Mesendoderm (in vitro differentiated cells): ENCODE results near the gene PRKX.
A peak's percentile ranks its signal among the peaks of the same experiment; 100 is the strongest.
"Not testable (repeated sequence)": the region's sequence is repeated elsewhere in the genome, so short reads cannot be mapped to it uniquely, and the experiment has no call there.

Experiments
- DNase-seq: peaks from one replicate; pipeline ENCODE4 v3.0.0; 2013
- H2AK5ac ChIP-seq: 2 replicates; pipeline ENCODE4 v1.6.1; 2013; ENCODE audit warnings: low read length, inconsistent platforms
- H2BK120ac ChIP-seq: 2 replicates; pipeline ENCODE4 v1.6.1; 2013; ENCODE audit warnings: low read depth, mild to moderate bottlenecking, low read length, moderate library complexity, mixed read lengths
- H2BK15ac ChIP-seq: replicated peaks from 2 replicates; pipeline ENCODE4 v1.6.1; 2013; ENCODE audit warnings: low read depth, mild to moderate bottlenecking, moderate library complexity
- H2BK5ac ChIP-seq: 2 replicates; pipeline ENCODE4 v1.6.1; 2013; ENCODE audit warnings: low read length, inconsistent platforms
- H3K18ac ChIP-seq: 2 replicates; pipeline ENCODE4 v1.6.1; 2013; ENCODE audit warnings: mild to moderate bottlenecking, low read length, mixed read lengths
- H3K23ac ChIP-seq: one replicate; pipeline ENCODE4 v1.6.1; 2013; ENCODE audit warnings: low read length
- H3K27ac ChIP-seq: 2 replicates; pipeline ENCODE4 v1.5.1; 2013; ENCODE audit warnings: low read depth, mild to moderate bottlenecking, inconsistent platforms, low read length, moderate library complexity
- H3K27me3 ChIP-seq: 2 replicates; pipeline ENCODE4 v1.6.1; 2013; ENCODE audit warnings: low read length, control low read depth, mild to moderate bottlenecking, inconsistent platforms; ENCODE audit not compliant: insufficient read depth, poor library complexity
- H3K36me3 ChIP-seq: 2 replicates; pipeline ENCODE4 v1.6.1; 2013; ENCODE audit warnings: low read length, inconsistent platforms; ENCODE audit not compliant: control insufficient read depth, insufficient read depth
- H3K4ac ChIP-seq: one replicate; pipeline ENCODE4 v1.6.1; 2013; ENCODE audit warnings: low read depth, mild to moderate bottlenecking, low read length, moderate library complexity
- H3K4me1 ChIP-seq: 2 replicates; pipeline ENCODE4 v1.6.1; 2013; ENCODE audit warnings: low read depth, low read length, inconsistent platforms; ENCODE audit not compliant: control insufficient read depth
- H3K4me2 ChIP-seq: 2 replicates; pipeline ENCODE4 v1.6.1; 2013; ENCODE audit warnings: low read length
- H3K4me3 ChIP-seq: 2 replicates; pipeline ENCODE4 v1.5.1; 2013; ENCODE audit warnings: mild to moderate bottlenecking, low read length
- H3K56ac ChIP-seq: one replicate; pipeline ENCODE4 v1.6.1; 2013; ENCODE audit warnings: low read length
- H3K79me1 ChIP-seq: 2 replicates; pipeline ENCODE4 v1.6.1; 2013; ENCODE audit warnings: low read length, inconsistent platforms
- H3K79me2 ChIP-seq: 2 replicates; pipeline ENCODE4 v1.6.1; 2013; ENCODE audit warnings: mild to moderate bottlenecking, low read length; ENCODE audit not compliant: control insufficient read depth, insufficient read depth
- H3K9ac ChIP-seq: 2 replicates; pipeline ENCODE4 v1.6.1; 2013; ENCODE audit warnings: low read length, inconsistent platforms
- H4K5ac ChIP-seq: one replicate; pipeline ENCODE4 v1.6.1; 2013; ENCODE audit warnings: low read length
- H4K8ac ChIP-seq: one replicate; pipeline ENCODE4 v1.6.1; 2013; ENCODE audit warnings: low read depth, mild to moderate bottlenecking, control low read depth, low read length, moderate library complexity
- WGBS: extraction: QIAGEN DNeasy Blood & Tissue Kit; methylation state at CpG from one replicate; pipeline ENCODE4 v1.1.7; 2013; ENCODE audit warnings: low lambda C conversion rate, missing lambda C conversion rate; ENCODE audit not compliant: insufficient coverage; ENCODE audit errors: extremely low coverage; 5-methylcytosine and 5-hydroxymethylcytosine counted together

The PRKX gene

DNA sequence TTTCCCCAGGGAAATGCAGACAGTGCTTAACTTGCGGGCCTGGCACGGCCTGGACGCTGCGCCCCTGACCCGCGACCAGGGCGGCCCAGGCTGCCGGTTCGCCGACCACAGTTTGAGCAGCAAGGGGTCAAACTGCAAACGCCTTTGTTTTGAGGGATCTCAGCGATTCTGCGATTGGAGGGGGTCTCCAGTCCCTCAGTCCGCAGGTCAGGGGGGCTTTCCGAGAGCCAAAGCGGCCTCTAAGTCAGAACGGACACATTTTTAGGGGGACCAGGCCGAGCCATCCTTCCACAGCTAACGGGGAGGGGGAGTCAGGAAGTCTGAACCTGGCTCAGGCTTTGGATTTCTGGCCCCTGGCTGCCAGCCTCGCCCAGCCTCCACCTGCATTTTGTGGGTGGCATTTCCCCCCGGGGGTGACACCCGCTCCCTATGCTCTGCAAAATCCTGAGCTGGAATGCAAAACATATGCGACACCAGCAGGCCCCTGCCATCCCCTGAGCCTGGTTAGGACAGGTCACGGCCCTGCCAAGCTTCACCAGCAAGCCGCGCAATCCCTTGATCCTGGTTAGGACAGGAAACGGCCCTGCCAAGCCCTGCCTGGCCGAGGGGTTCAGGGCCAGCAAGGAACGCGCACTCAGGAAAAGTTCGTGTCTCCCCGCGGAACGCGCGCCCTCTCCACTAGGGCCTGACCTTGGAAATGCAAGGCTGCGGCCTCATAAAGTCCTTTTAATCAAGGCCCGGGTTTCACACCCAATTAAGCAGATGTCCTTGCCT is 1.4 kb upstream of the PRKX start:
- H3K4me3 ChIP-seq, H3K27ac ChIP-seq, H2BK120ac ChIP-seq, H2BK5ac ChIP-seq, H2AK5ac ChIP-seq, H2BK15ac ChIP-seq, H3K27me3 ChIP-seq, H3K4me1 ChIP-seq, H4K8ac ChIP-seq, H3K9ac ChIP-seq, H3K36me3 ChIP-seq, H4K5ac ChIP-seq, H3K4me2 ChIP-seq, H3K4ac ChIP-seq, H3K79me1 ChIP-seq, H3K23ac ChIP-seq: not testable (repeated sequence)
- peak overlapping the region; percentile 39 for H3K18ac ChIP-seq
- H3K56ac ChIP-seq: peak overlapping the region; percentile 60
- no CpG with 5 or more reads among the region's 38 CpGs for WGBS
- peak; percentile 3 for DNase-seq
- peaks cover 20% of the 10 kb centered on the region for H3K79me2 ChIP-seq

GRCh38 chrX:3713937-3714434 is 537 bp upstream of the PRKX start:
- Histone ChIP-seq H3K23ac (no peak overlapping the region), H3K18ac (no peak overlapping the region), H3K56ac (peak overlapping the region; percentile 60), H3K4me3 (no peak overlapping the region), H3K27me3 (no peaks in the 10 kb centered on the region), H3K4ac (no peak overlapping the region), H3K79me2 (peaks cover 25% of the 10 kb centered on the region), H3K36me3 (no peaks in the 10 kb centered on the region), H2BK120ac (no peak overlapping the region), H4K5ac (no peak overlapping the region), H3K4me1 (no peaks in the 10 kb centered on the region), H4K8ac (peak overlapping the region; percentile 39), H3K79me1 (no peaks in the 10 kb centered on the region), H3K4me2 (peak overlapping the region; percentile 11), H3K9ac (peak overlapping the region; percentile 51), H2BK5ac (no peak overlapping the region), H2AK5ac (no peak overlapping the region), H3K27ac (no peak overlapping the region), H2BK15ac (no peak overlapping the region)
- no CpG with 5 or more reads among the region's 15 CpGs for WGBS
- peak; percentile 42 for DNase-seq

DNA sequence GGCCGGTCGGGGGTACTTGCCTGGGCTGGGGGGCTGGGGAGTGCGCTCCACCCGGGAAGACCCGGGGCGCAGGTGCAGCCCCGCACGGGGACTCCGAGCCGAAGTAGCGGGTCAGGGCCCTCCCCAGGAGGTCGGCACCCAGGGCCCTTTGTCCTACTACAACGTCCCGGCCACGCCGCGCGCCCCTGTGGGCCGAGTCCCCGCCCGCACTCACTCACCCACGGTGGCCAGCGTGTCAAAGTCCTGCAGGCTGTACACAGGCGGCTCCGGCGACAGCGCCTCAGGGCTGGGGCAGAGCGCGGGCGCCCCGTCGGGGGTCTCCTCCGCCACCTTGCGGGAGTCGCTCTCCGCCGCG is 602 bp downstream of the PRKX start:
- Histone ChIP-seq H2BK15ac (no peak overlapping the region), H3K27me3 (no peaks in the 10 kb centered on the region), H3K23ac (no peak overlapping the region), H3K56ac (peak overlapping the region; percentile 85), H3K4me3 (peak overlapping the region; percentile 46), H3K18ac (peak overlapping the region; percentile 85), H3K36me3 (no peaks in the 10 kb centered on the region), H3K9ac (peak overlapping the region; percentile 71), H4K5ac (no peak overlapping the region), H2BK5ac (no peak overlapping the region), H4K8ac (no peak overlapping the region), H2AK5ac (no peak overlapping the region), H3K4ac (peak overlapping the region; percentile 91), H3K79me1 (no peaks in the 10 kb centered on the region), H3K4me2 (peak overlapping the region; percentile 61), H3K79me2 (peaks cover 25% of the 10 kb centered on the region), H3K27ac (no peak overlapping the region), H3K4me1 (no peaks in the 10 kb centered on the region), H2BK120ac (no peak overlapping the region)
- no CpG with 5 or more reads among the region's 38 CpGs for WGBS
- peak; percentile 1 for DNase-seq

DNA sequence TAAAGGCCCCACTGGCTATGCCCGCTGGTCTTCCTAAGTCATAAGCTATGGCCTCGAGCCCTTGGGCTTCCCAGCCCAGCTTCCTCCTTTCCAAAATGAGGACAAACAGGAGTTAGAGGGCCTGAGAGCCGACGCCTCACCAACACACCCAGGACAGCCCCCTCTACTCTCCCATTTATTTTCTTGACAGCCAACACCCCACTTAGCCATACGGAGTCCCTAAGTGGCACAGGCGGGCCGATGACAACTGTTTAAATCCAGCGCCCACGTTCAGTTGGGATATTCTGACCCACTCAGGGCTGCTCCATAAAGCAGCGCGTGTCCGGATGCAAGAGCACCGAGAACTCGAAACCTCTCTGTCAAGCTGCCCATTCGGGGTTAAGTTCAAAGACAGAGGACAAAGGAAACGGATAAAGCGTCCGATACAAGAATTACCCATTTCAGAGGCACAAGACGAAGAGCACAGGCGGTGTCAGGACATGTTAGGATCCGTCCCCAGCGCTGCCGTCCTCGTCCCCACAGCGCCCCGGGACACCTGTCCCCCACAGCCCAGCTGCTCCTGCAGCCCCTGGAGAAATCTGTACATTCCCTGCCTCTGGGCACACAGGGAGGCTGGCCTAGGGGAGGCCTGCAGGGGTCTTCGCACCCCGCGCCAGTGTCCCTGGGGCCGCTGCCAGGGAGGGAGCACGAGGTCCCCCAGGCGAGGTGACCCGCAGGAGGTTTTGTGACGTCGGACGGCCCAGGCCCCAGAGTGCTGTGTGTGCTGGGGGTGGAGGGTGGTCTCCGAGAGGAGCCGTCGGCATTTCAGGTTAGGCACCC is 1.2 kb downstream of the PRKX start:
- Histone ChIP-seq H4K8ac (no peak overlapping the region), H3K9ac (peak overlapping the region; percentile 71), H3K18ac (peak overlapping the region; percentile 85), H3K4ac (peak overlapping the region; percentile 91), H2BK120ac (no peak overlapping the region), H3K4me3 (peak overlapping the region; percentile 46), H3K4me1 (no peaks in the 10 kb centered on the region), H3K36me3 (no peaks in the 10 kb centered on the region), H2BK5ac (no peak overlapping the region), H3K23ac (no peak overlapping the region), H3K27ac (no peak overlapping the region), H3K4me2 (peak overlapping the region; percentile 61), H3K27me3 (no peaks in the 10 kb centered on the region), H3K79me2 (peaks cover 26% of the 10 kb centered on the region), H3K56ac (peak overlapping the region; percentile 85), H2BK15ac (no peak overlapping the region), H4K5ac (no peak overlapping the region), H2AK5ac (no peak overlapping the region), H3K79me1 (no peaks in the 10 kb centered on the region)
- WGBS: no CpG with 5 or more reads among the region's 39 CpGs
- peak; percentile 12 for DNase-seq

DNA sequence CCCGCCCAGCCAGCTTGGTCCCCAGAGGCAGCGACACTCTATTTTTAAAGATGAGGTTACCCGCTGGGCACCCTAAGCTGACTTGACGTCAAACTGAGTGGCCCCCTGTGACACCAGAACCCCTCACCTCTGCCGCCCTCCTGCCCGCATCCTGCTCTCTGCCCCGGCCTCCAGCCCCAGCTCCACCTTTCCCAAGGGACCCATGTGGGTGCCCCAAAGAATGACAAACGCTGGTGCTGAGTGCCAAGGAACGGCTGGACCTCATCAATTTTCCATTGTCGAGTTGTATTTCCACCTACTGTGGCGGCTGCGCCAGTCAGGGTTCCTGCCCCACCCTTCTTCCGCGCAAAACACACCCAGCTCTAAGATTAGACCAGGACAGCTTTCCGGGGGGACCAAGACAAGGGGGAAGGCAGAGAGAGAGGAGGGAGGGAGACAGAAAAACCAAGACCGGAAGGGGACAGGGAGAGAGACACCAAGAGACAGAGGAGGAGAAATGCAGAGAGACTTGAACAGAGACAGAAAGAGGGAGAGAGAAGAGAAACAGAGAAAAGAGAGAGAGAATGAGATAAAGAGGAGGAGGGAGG is 2.0 kb downstream of the PRKX start:
- no peak for DNase-seq
- Histone ChIP-seq H2BK120ac (no peak overlapping the region), H3K56ac (peak overlapping the region; percentile 56), H3K4me1 (no peaks in the 10 kb centered on the region), H2BK5ac (no peak overlapping the region), H3K79me2 (peaks cover 30% of the 10 kb centered on the region), H3K23ac (no peak overlapping the region), H3K27ac (no peak overlapping the region), H3K18ac (no peak overlapping the region), H2AK5ac (no peak overlapping the region), H3K4me2 (peak overlapping the region; percentile 61), H3K27me3 (no peaks in the 10 kb centered on the region), H3K79me1 (no peaks in the 10 kb centered on the region), H3K9ac (peak overlapping the region; percentile 71), H3K4me3 (no peak overlapping the region), H4K5ac (no peak overlapping the region), H3K36me3 (no peaks in the 10 kb centered on the region), H2BK15ac (no peak overlapping the region), H3K4ac (no peak overlapping the region), H4K8ac (no peak overlapping the region)
- WGBS: no CpG with 5 or more reads among the region's 16 CpGs
